Glutamatergic neuron (in vitro differentiated cells): ENCODE measurements around the gene MGRN1. TPM values are rescaled to one million over a fixed set of nuclear protein-coding genes. Genes with fewer than 3 reads are reported as not detected.

Experiments
- DNase-seq: peaks from one replicate; pipeline ENCODE4 v3.0.0; 2022
- H3K27ac Mint-ChIP-seq: one replicate; pipeline ENCODE4 v1.8.0; 2020; ENCODE audit warnings: mild to moderate bottlenecking, mixed read lengths, inconsistent platforms; ENCODE audit not compliant: unreplicated experiment
- H3K27me3 Mint-ChIP-seq: one replicate; pipeline ENCODE4 v1.8.0; 2020; ENCODE audit warnings: mild to moderate bottlenecking, moderate library complexity, mixed read lengths, inconsistent platforms; ENCODE audit not compliant: unreplicated experiment
- H3K36me3 Mint-ChIP-seq: one replicate; pipeline ENCODE4 v1.8.0; 2020; ENCODE audit warnings: mild to moderate bottlenecking, mixed read lengths, inconsistent platforms; ENCODE audit not compliant: unreplicated experiment
- H3K4me1 Mint-ChIP-seq: one replicate; pipeline ENCODE4 v1.8.0; 2020; ENCODE audit warnings: mild to moderate bottlenecking, low read depth, mixed read lengths, inconsistent platforms; ENCODE audit not compliant: unreplicated experiment
- H3K4me3 Mint-ChIP-seq: one replicate; pipeline ENCODE4 v1.8.0; 2020; ENCODE audit warnings: mild to moderate bottlenecking, mixed read lengths, inconsistent platforms; ENCODE audit not compliant: unreplicated experiment
- H3K9me3 Mint-ChIP-seq: one replicate; pipeline ENCODE4 v1.8.0; 2020; ENCODE audit warnings: mild to moderate bottlenecking, moderate library complexity, mixed read lengths, inconsistent platforms; ENCODE audit not compliant: unreplicated experiment
- CTCF ChIP-seq: fragments of 200-600 bp; sonication (generic); IDR thresholded peaks from one replicate; pipeline ENCODE4 v1.5.0; 2021; ENCODE audit not compliant: partially characterized antibody, unreplicated experiment
- total RNA-seq: library from RNA; stranded (reverse); fragmentation: NEBNext Ultra II Directional; extraction: Animal tissue kit (Norgen Biotek cat#: 25700); gene quantifications from one replicate; pipeline ENCODE4 v1.2.1, GENCODE V29; 2021; ENCODE audit not compliant: unreplicated experiment

MGRN1 gene
- total RNA-seq, 1 donor from 2014 or later = 150 TPM

DNA sequence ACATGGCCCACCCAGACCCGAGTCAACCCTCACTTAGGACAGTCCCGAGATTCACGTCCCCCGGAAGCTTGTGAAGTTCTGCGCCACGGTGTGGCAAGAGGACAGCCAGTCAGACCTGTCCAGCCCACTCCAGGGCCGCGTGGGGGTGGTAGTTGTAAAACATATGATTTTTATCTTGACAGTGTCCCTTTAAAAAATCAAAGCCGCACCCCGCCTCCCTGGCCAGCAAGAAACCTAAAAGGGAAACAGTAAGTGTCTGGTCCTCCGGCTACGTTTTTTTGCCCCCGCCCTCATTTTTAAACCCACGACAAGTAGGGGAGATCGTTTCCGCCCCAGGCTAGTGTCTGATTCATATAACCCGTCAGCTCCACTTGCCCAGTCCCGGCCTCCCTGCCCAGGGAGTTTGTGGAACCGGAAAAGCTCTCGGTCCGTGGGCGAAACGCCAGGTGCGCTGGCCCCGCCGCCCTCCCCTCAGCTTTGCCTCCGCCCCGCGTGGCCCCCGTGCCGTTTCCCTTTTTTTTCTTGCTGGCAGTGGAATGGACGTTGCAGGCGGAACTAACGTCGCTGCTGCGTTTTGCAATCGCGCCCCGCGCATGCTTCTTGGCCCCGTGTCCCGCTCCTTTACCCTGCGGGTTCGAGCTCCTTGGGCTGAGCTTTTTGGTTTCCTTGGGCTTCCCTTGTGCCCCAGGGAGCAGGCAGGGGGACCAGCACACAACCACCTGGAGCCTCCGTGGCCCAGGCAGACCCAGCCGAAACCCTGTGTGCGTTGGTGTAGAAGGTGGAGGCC, 55.4 kb downstream of the MGRN1 start:
- H3K27ac Mint-ChIP-seq = no peak overlapping the region
- H3K9me3 Mint-ChIP-seq = peaks cover 4% of the 10 kb centered on the region
- no peak for TF ChIP-seq CTCF
- peaks cover 11% of the 10 kb centered on the region for H3K27me3 Mint-ChIP-seq
- peaks cover 4% of the 10 kb centered on the region for H3K4me1 Mint-ChIP-seq
- no peak overlapping the region for H3K4me3 Mint-ChIP-seq
- no peaks in the 10 kb centered on the region for H3K36me3 Mint-ChIP-seq
- DNase-seq = no peak

DNA sequence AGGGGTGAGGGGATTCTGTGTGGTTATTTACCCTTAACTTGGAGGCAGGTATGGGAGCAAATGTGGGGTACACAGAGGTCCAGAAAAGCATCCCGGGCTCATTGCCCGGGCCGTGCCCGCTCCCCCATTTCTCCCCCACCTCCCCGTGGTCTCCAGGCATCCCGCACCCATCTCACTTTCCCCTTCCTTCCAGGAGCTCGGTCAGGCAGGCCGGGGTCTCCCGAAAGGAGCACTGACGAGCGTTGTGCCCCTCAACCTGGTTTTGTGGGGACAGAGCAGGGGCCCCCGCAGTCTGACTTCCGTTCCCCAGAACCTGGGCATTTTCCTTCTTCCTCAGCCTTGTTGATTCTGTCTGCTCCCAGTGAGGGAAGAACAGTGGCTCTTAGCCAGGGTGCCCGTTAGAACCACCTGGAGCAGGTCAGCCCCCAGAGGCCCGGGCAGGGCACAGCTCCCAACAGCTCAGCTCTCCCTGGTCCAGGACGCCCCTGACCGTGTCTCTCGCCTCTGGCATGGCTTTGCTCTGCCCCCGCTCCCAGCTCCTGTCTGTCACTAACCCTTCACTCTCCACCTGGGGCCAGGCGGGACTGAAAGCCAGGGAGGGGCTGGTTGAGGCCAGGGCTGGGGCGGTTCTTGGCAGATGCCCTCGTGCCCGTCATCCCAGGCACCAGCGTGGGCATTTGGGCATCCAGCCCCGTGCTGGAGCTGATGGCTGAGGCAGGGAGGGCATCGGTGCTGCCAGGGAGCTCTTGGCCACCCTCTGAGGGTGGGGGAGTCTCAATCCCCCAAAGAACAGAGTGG, 56.2 kb downstream of the MGRN1 start:
- Mint-ChIP-seq H3K27me3 (peaks cover 12% of the 10 kb centered on the region), H3K4me3 (no peak overlapping the region), H3K4me1 (peaks cover 4% of the 10 kb centered on the region), H3K27ac (no peak overlapping the region), H3K9me3 (peaks cover 5% of the 10 kb centered on the region), H3K36me3 (no peaks in the 10 kb centered on the region)
- DNase-seq = no peak
- TF ChIP-seq CTCF = no peak

DNA sequence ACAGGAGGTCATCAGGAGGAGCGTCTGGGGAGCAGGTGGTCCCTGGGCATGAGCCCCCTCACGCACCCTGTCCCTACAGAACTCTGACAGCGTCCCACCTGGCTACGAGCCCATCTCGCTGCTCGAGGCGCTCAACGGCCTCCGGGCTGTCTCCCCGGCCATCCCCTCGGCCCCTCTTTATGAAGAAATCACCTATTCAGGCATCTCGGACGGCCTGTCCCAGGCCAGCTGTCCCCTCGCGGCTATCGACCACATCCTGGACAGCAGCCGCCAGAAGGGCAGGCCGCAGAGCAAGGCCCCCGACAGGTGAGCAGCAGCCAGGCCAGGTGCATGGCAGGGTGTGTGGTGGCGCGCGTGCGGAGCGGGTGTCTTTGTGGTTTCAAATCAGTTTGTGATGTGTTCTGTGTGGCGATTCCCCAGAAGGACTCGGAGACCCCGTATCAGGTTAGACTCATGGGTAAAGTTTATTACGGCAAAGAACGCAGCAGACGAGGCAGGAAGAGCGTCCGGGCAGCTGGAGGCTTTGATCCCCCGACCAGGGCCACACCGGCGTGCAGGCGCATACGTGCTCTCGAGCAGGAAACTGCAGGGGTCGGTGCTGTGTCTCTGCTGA, 57.0 kb downstream of the MGRN1 start:
- no peak overlapping the region for H3K27ac Mint-ChIP-seq
- peaks cover 12% of the 10 kb centered on the region for H3K27me3 Mint-ChIP-seq
- H3K4me1 Mint-ChIP-seq = peaks cover 4% of the 10 kb centered on the region
- DNase-seq = no peak
- no peak overlapping the region for H3K4me3 Mint-ChIP-seq
- no peak for TF ChIP-seq CTCF
- H3K36me3 Mint-ChIP-seq = no peaks in the 10 kb centered on the region
- H3K9me3 Mint-ChIP-seq = peaks cover 5% of the 10 kb centered on the region

DNA sequence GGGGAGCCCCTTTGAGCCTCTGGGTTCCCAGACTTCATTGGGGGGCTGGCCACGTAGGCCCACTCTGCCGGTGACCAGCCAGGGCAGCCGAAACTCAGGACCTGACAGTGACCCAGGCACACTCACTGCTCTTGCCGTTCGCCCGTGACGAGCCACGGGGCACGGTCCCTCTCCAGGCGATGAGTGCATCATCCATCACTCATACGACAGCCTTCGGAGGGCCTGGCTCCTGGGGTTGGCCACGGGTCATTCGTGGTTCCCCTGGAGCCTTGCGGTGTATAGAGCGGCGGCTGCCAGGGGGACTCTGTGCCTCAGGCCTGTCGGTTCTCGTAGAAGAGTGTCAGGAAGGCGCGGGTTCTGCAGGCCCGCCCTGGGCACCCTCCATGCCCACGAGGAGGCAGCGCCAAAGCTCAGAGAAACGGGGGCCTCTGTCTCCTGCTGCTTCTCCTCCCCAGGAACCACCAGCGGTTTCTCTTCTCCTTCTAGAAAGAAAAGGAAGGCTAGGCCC, 57.5 kb downstream of the MGRN1 start:
- H3K9me3 Mint-ChIP-seq = peaks cover 5% of the 10 kb centered on the region
- no peaks in the 10 kb centered on the region for H3K36me3 Mint-ChIP-seq
- no peak for DNase-seq
- no peak for TF ChIP-seq CTCF
- no peak overlapping the region for H3K4me3 Mint-ChIP-seq
- peaks cover 10% of the 10 kb centered on the region for H3K27me3 Mint-ChIP-seq
- no peak overlapping the region for H3K27ac Mint-ChIP-seq
- H3K4me1 Mint-ChIP-seq = no peaks in the 10 kb centered on the region
